IMR-90 (cell line): Measurements from ENCODE around the gene ITPR2. TPM values are rescaled to one million over a fixed set of nuclear protein-coding genes. Genes with fewer than 3 reads are reported as not detected.

Source experiments
- ATAC-seq: fragments of 200-7000 bp; cut with Tn5 transposase; 2 replicates; pipeline ENCODE4 v1.9.1; 2020; ENCODE audit warnings: low read depth, mild to moderate bottlenecking, moderate library complexity
- BruUV-seq: library from RNA; stranded (reverse); fragments of 400-500 nt; replicated peaks from 2 replicates; lab custom pipeline; 2021; lab: Mats Ljungman, UMichigan
- CTCF ChIA-PET: fragments of 300-600 bp; formaldehyde crosslinking; extraction: SDS; loops from one replicate; lab custom pipeline; 2021; ENCODE audit warnings: antibody characterized with exemption; lab: Yijun Ruan, JAX
- POLR2A ChIA-PET: fragments of 300-600 bp; sonication (Branson Sonifier 250); formaldehyde crosslinking; loops from one replicate; lab custom pipeline; 2022; ENCODE audit warnings: antibody characterized with exemption; ENCODE audit not compliant: unreplicated experiment; lab: Charles Lee
- DNase-seq: peaks from one replicate; pipeline ENCODE4 v3.0.0; 2013
- H2AFZ ChIP-seq: replicated peaks from 2 replicates; pipeline ENCODE3; 2013; ENCODE audit warnings: low read length, mild to moderate bottlenecking; ENCODE audit not compliant: poor library complexity
- H2AK5ac ChIP-seq: 2 replicates; pipeline ENCODE4 v1.6.1; 2013; ENCODE audit warnings: low read depth, low read length, inconsistent platforms
- H2AK9ac ChIP-seq: replicated peaks from 2 replicates; pipeline ENCODE3; 2013; ENCODE audit warnings: mild to moderate bottlenecking, low read depth, low read length, moderate library complexity; ENCODE audit not compliant: poor library complexity
- H2BK120ac ChIP-seq: 2 replicates; pipeline ENCODE4 v1.6.1; 2013; ENCODE audit warnings: low read depth, low read length, inconsistent platforms
- H2BK15ac ChIP-seq: 3 replicates; pipeline ENCODE4 v1.6.1; 2013; ENCODE audit warnings: low read depth, low read length, inconsistent platforms
- H2BK20ac ChIP-seq: 2 replicates; pipeline ENCODE4 v1.6.1; 2013; ENCODE audit warnings: low read depth, mild to moderate bottlenecking, inconsistent platforms, low read length, moderate library complexity
- H2BK5ac ChIP-seq: 2 replicates; pipeline ENCODE4 v1.6.1; 2013; ENCODE audit warnings: mild to moderate bottlenecking, low read depth, low read length, inconsistent platforms; ENCODE audit not compliant: poor library complexity, severe bottlenecking
- H3K14ac ChIP-seq: replicated peaks from 2 replicates; pipeline ENCODE4 v1.6.1; 2013; ENCODE audit warnings: low read depth, low read length, inconsistent platforms
- H3K18ac ChIP-seq: 2 replicates; pipeline ENCODE4 v1.6.1; 2013; ENCODE audit warnings: low read depth, low read length, control low read depth
- H3K23ac ChIP-seq: 2 replicates; pipeline ENCODE4 v1.6.1; 2013; ENCODE audit warnings: low read depth, low read length, inconsistent platforms
- H3K27ac ChIP-seq: 2 replicates; pipeline ENCODE4 v1.5.1; 2013; ENCODE audit warnings: mild to moderate bottlenecking, control low read depth, low read length; ENCODE audit not compliant: insufficient read depth
- H3K27me3 ChIP-seq: 2 replicates; pipeline ENCODE4 v1.6.1; 2013; ENCODE audit warnings: low read length; ENCODE audit not compliant: control insufficient read depth, insufficient read depth
- H3K36me3 ChIP-seq: 2 replicates; pipeline ENCODE4 v1.6.1; 2013; ENCODE audit warnings: low read length, mixed read lengths; ENCODE audit not compliant: control insufficient read depth, insufficient read depth
- H3K4ac ChIP-seq: 2 replicates; pipeline ENCODE4 v1.6.1; 2013; ENCODE audit warnings: low read depth, low read length, inconsistent platforms
- H3K4me1 ChIP-seq: 2 replicates; pipeline ENCODE4 v1.6.1; 2013; ENCODE audit warnings: low read length, mixed read lengths; ENCODE audit not compliant: control insufficient read depth, insufficient read depth
- H3K4me2 ChIP-seq: 2 replicates; pipeline ENCODE4 v1.6.1; 2013; ENCODE audit warnings: low read depth, mild to moderate bottlenecking, control low read depth, low read length, moderate library complexity
- H3K4me3 ChIP-seq: 2 replicates; pipeline ENCODE4 v1.5.1; 2013; ENCODE audit warnings: low read depth, mild to moderate bottlenecking, control low read depth, low read length, moderate library complexity; ENCODE audit not compliant: insufficient read depth
- H3K56ac ChIP-seq: 2 replicates; pipeline ENCODE4 v1.6.1; 2013; ENCODE audit warnings: low read length, inconsistent platforms; ENCODE audit not compliant: insufficient read depth; ENCODE audit errors: extremely low read depth
- H3K79me1 ChIP-seq, 2 experiments: 2 replicates each; pipeline ENCODE4 v1.6.1; 2013; ENCODE audit warnings: low read length in 2 of 2, inconsistent platforms in 1 of 2, low read depth in 1 of 2
- H3K9ac ChIP-seq: 2 replicates; pipeline ENCODE4 v1.6.1; 2013; ENCODE audit warnings: low read depth, low read length, control low read depth
- H3K9me1 ChIP-seq: 2 replicates; pipeline ENCODE4 v1.6.1; 2013; ENCODE audit warnings: low read length, inconsistent platforms; ENCODE audit not compliant: insufficient read depth
- H3K9me3 ChIP-seq: 2 replicates; pipeline ENCODE4 v1.6.1; 2013; ENCODE audit warnings: low read length; ENCODE audit not compliant: control insufficient read depth, insufficient read depth
- H4K20me1 ChIP-seq: 2 replicates; pipeline ENCODE4 v1.6.1; 2013; ENCODE audit warnings: low read length, inconsistent platforms; ENCODE audit not compliant: insufficient read depth
- H4K5ac ChIP-seq: 2 replicates; pipeline ENCODE4 v1.6.1; 2013; ENCODE audit warnings: mild to moderate bottlenecking, low read depth, low read length, control low read depth
- H4K8ac ChIP-seq, 2 experiments: 2 replicates each; pipeline ENCODE4 v1.6.1; 2013; ENCODE audit warnings: low read depth in 2 of 2, low read length in 2 of 2, control low read depth in 1 of 2, inconsistent platforms in 1 of 2
- H4K91ac ChIP-seq: 2 replicates; pipeline ENCODE4 v1.6.1; 2013; ENCODE audit warnings: low read depth, low read length, inconsistent platforms; ENCODE audit not compliant: insufficient read depth
- BHLHE40 ChIP-seq: fragments of 150-350 bp; IDR thresholded peaks from 2 replicates; pipeline ENCODE4 v1.6.1; 2016; ENCODE audit warnings: mild to moderate bottlenecking, low read depth, low read length
- CEBPB ChIP-seq: IDR thresholded peaks from 2 replicates; pipeline ENCODE4 v1.6.1; 2012; ENCODE audit warnings: low read depth, low read length, improper control_type of control experiment
- CHD1 ChIP-seq: IDR thresholded peaks from 2 replicates; pipeline ENCODE4 v1.6.1; 2012; ENCODE audit warnings: low read depth, low read length, improper control_type of control experiment
- FOS ChIP-seq: fragments of 150-350 bp; IDR thresholded peaks from 2 replicates; pipeline ENCODE4 v1.6.1; 2016; ENCODE audit warnings: low read depth, low read length
- MAFK ChIP-seq: IDR thresholded peaks from 2 replicates; pipeline ENCODE4 v1.6.1; 2012; ENCODE audit warnings: low read depth, low read length, improper control_type of control experiment
- MAZ ChIP-seq: IDR thresholded peaks from 2 replicates; pipeline ENCODE4 v1.6.1; 2012; ENCODE audit warnings: low read depth, mild to moderate bottlenecking, low read length, improper control_type of control experiment, moderate library complexity, borderline replicate concordance
- MXI1 ChIP-seq: IDR thresholded peaks from 2 replicates; pipeline ENCODE4 v1.6.1; 2012; ENCODE audit warnings: low read depth, mild to moderate bottlenecking, low read length, moderate library complexity, borderline replicate concordance
- NFE2L2 ChIP-seq: fragments of 150-350 bp; IDR thresholded peaks from 2 replicates; pipeline ENCODE4 v1.6.1; 2016; ENCODE audit warnings: low read depth, mild to moderate bottlenecking, low read length
- POLR2A ChIP-seq: IDR thresholded peaks from 2 replicates; pipeline ENCODE4 v1.6.1; 2012; ENCODE audit warnings: mild to moderate bottlenecking, low read depth, low read length
- RAD21 ChIP-seq: IDR thresholded peaks from 2 replicates; pipeline ENCODE4 v1.6.1; 2012; ENCODE audit warnings: low read length, improper control_type of control experiment
- RCOR1 ChIP-seq: IDR thresholded peaks from 2 replicates; pipeline ENCODE4 v1.6.1; 2012; ENCODE audit warnings: mild to moderate bottlenecking, low read length, improper control_type of control experiment; ENCODE audit not compliant: insufficient replicate concordance
- RFX5 ChIP-seq: IDR thresholded peaks from 2 replicates; pipeline ENCODE4 v1.8.0; 2012; ENCODE audit warnings: low read depth, mild to moderate bottlenecking, low read length, moderate library complexity
- SMC3 ChIP-seq: fragments of 150-350 bp; IDR thresholded peaks from 2 replicates; pipeline ENCODE4 v1.6.1; 2016; ENCODE audit warnings: low read depth, mild to moderate bottlenecking, antibody characterized with exemption, low read length, moderate library complexity
- dilution Hi-C: fragments of 300-500 bp; cut with HindIII; formaldehyde crosslinking; loops from one replicate; pipeline ENCODE4 v1.14.3; 2018; ENCODE audit warnings: low sequenced_read_pairs; ENCODE audit not compliant: unreplicated experiment
- in situ Hi-C: fragments of 300-500 bp; cut with MboI; formaldehyde crosslinking; loops from 3 replicates; pipeline ENCODE4 v1.14.3; 2019; ENCODE audit warnings: low sequenced_read_pairs, inconsistent platforms, mixed read lengths
- intact Hi-C: fragments of 100-400 bp; cut with micrococcal nuclease; formaldehyde crosslinking; loops from 2 replicates; pipeline ENCODE4 v1.10.0; 2022
- polyA plus RNA-seq, 3 experiments: library from polyadenylated mRNA; depleted of rRNA; stranded (reverse); fragments of >200 nt; gene quantifications; 2 replicates each; pipeline ENCODE4 v1.2.3, GENCODE V29; 2012; ENCODE audit warnings: low replicate concordance in 1 of 3
- total RNA-seq: library from RNA; depleted of rRNA; stranded (reverse); fragments of >200 nt; gene quantifications from 2 replicates; pipeline ENCODE4 v1.2.3, GENCODE V29; 2012
- TF ChIP-seq, protein P1 (sequence below): fragments of 150-350 bp; IDR thresholded peaks from 2 replicates; pipeline ENCODE4 v1.6.1; 2016; ENCODE audit warnings: low read depth, mild to moderate bottlenecking, low read length, moderate library complexity, borderline replicate concordance
- TF ChIP-seq, protein P2 (sequence below): fragments of 150-350 bp; IDR thresholded peaks from 2 replicates; pipeline ENCODE4 v1.6.1; 2017; ENCODE audit warnings: mild to moderate bottlenecking, antibody characterized with exemption, low read length, low read depth
- TF ChIP-seq, protein P3 (sequence below): conservative IDR thresholded peaks from 2 replicates; pipeline ENCODE4 v1.5.1; 2012; ENCODE audit warnings: mild to moderate bottlenecking, low read depth, low read length, improper control_type of control experiment

ITPR2 gene
- total and polyA plus RNA-seq, 2 of the 4 experiments (the other 2 are of a cell fraction) = 1.2 to 9.0 TPM

DNA sequence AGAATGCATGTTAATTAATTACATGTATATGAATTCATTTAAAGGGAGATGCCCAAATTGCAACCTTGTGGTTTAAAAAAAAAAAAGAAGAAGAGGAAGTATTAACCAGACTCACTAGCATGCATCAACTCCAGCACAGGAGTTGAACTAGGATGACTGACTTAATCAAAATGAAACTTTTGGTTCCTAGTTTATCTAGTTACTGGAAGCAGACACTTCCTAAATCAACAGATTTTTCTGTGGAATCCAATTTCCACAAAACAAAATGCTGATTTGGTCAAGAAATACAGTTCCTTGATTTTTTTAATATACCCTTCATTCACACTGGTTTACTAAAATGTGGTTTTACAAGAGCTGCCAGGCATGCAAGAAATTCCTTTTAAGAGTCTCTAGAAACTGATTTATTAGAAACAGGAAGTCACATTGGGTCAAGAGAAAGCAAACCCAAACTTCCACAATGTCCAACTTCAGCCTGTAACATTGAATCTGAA, 41.6 kb downstream of the ITPR2 start:
- peak; percentile 43 for DNase-seq
- in situ Hi-C loops = no loop called here

More for the DNA sequence above, 41.6 kb downstream of the ITPR2 start:
- H2BK15ac ChIP-seq = no peak overlapping the region
- CTCF ChIA-PET = interaction anchor here (0.6 kb wide), 1 partner anchor 26 kb away, joined by 4 read pairs; no protein-coding TSS in a partner anchor
- no peak overlapping the region for H4K8ac ChIP-seq
- H3K18ac ChIP-seq = no peak overlapping the region
- no peaks in the 10 kb centered on the region for H3K9me3 ChIP-seq
- intact Hi-C loops (no loop called here), dilution Hi-C loops (no loop called here)
- H2BK120ac ChIP-seq = no peak overlapping the region
- H4K5ac ChIP-seq = no peak overlapping the region
- H2AK5ac ChIP-seq = no peak overlapping the region
- POLR2A ChIA-PET = no interaction called here
- BruUV-seq = no TSS peak
- no peak overlapping the region for H3K4ac ChIP-seq
- H3K79me1 ChIP-seq = peaks cover 0 to 9% of the 10 kb centered on the region in 2 experiments; a peak in 1 of 4 replicates
- H2AK9ac ChIP-seq = no peak overlapping the region
- no peaks in the 10 kb centered on the region for H3K36me3 ChIP-seq
- TF ChIP-seq MXI1 (no peak), NFE2L2 (no peak), POLR2A (no peak), RAD21 (no peak), FOS (no peak), MAFK (no peak), BHLHE40 (no peak), CEBPB (no peak), RCOR1 (no peak), RFX5 (no peak), CHD1 (no peak), SMC3 (no peak), MAZ (no peak)
- TF ChIP-seq, protein P1, sequence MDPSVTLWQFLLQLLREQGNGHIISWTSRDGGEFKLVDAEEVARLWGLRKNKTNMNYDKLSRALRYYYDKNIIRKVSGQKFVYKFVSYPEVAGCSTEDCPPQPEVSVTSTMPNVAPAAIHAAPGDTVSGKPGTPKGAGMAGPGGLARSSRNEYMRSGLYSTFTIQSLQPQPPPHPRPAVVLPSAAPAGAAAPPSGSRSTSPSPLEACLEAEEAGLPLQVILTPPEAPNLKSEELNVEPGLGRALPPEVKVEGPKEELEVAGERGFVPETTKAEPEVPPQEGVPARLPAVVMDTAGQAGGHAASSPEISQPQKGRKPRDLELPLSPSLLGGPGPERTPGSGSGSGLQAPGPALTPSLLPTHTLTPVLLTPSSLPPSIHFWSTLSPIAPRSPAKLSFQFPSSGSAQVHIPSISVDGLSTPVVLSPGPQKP = no peak
- TF ChIP-seq, protein P2, sequence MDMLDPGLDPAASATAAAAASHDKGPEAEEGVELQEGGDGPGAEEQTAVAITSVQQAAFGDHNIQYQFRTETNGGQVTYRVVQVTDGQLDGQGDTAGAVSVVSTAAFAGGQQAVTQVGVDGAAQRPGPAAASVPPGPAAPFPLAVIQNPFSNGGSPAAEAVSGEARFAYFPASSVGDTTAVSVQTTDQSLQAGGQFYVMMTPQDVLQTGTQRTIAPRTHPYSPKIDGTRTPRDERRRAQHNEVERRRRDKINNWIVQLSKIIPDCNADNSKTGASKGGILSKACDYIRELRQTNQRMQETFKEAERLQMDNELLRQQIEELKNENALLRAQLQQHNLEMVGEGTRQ = no peak
- TF ChIP-seq, protein P3, sequence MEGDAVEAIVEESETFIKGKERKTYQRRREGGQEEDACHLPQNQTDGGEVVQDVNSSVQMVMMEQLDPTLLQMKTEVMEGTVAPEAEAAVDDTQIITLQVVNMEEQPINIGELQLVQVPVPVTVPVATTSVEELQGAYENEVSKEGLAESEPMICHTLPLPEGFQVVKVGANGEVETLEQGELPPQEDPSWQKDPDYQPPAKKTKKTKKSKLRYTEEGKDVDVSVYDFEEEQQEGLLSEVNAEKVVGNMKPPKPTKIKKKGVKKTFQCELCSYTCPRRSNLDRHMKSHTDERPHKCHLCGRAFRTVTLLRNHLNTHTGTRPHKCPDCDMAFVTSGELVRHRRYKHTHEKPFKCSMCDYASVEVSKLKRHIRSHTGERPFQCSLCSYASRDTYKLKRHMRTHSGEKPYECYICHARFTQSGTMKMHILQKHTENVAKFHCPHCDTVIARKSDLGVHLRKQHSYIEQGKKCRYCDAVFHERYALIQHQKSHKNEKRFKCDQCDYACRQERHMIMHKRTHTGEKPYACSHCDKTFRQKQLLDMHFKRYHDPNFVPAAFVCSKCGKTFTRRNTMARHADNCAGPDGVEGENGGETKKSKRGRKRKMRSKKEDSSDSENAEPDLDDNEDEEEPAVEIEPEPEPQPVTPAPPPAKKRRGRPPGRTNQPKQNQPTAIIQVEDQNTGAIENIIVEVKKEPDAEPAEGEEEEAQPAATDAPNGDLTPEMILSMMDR = no peak
- H3K9me1 ChIP-seq = peaks cover 14% of the 10 kb centered on the region
- no peaks in the 10 kb centered on the region for H4K20me1 ChIP-seq
- no peak overlapping the region for H3K4me3 ChIP-seq
- no peak overlapping the region for H3K56ac ChIP-seq
- H3K4me1 ChIP-seq = peaks cover 22% of the 10 kb centered on the region
- no peak overlapping the region for H2BK20ac ChIP-seq
- no peaks in the 10 kb centered on the region for H3K27me3 ChIP-seq
- H3K14ac ChIP-seq = no peak overlapping the region
- no peak overlapping the region for H3K23ac ChIP-seq
- H2AFZ ChIP-seq = no peak overlapping the region
- no peak overlapping the region for H3K9ac ChIP-seq
- H3K27ac ChIP-seq = no peak overlapping the region
- peak overlapping the region; percentile 51; the same call in 1 of the 2 replicates for H3K4me2 ChIP-seq
- H4K91ac ChIP-seq = no peak overlapping the region
- H2BK5ac ChIP-seq = no peak overlapping the region
- ATAC-seq = peak; percentile 10; the same call in 1 of the 2 replicates
